ENCODE results near the gene RSPH1.
"Not testable (repeated sequence)": the region's sequence is repeated elsewhere in the genome, so short reads cannot be mapped to it uniquely, and the experiment has no call there.

Gene RSPH1

GRCh38 chr21:42474043-42474831 lies 21.8 kb downstream of the RSPH1 start:
- no peak overlapping the region for H3K4me3 ChIP-seq (ENCODE audit: low read length)
- DNase-seq (ENCODE audit: low read depth) = peak; percentile 88
- TF ChIP-seq CTCF (IDR thresholded peaks at IDR 0.05; ENCODE audit: insufficient read depth, low read depth, low read length, missing control alignments) = no peak

GRCh38 chr21:42473498-42474042 lies 22.5 kb downstream of the RSPH1 start:
- H3K4me3 ChIP-seq (ENCODE audit: low read length) = no peak overlapping the region
- no peak for DNase-seq (ENCODE audit: low read depth)
- no peak for TF ChIP-seq CTCF (IDR thresholded peaks at IDR 0.05; ENCODE audit: insufficient read depth, low read depth, low read length, missing control alignments)

- H3K4me3 ChIP-seq (ENCODE audit: low read length) = no peak overlapping the region
- no peak for TF ChIP-seq CTCF (IDR thresholded peaks at IDR 0.05; ENCODE audit: insufficient read depth, low read depth, low read length, missing control alignments)
- DNase-seq (ENCODE audit: low read depth) = no peak
Measured at GRCh38 chr21:42472521-42472920, 23.5 kb downstream of the RSPH1 start.

- no peak for TF ChIP-seq CTCF (IDR thresholded peaks at IDR 0.05; ENCODE audit: insufficient read depth, low read depth, low read length, missing control alignments)
Measured at GRCh38 chr21:42471716-42472330, 24.2 kb downstream of the RSPH1 start.

GRCh38 chr21:42471206-42471605 lies 24.8 kb downstream of the RSPH1 start:
- no peak for TF ChIP-seq CTCF (IDR thresholded peaks at IDR 0.05; ENCODE audit: insufficient read depth, low read depth, low read length, missing control alignments)
- H3K4me3 ChIP-seq (ENCODE audit: low read length) = no peak overlapping the region
- no peak for DNase-seq (ENCODE audit: low read depth)

More at GRCh38 chr21:42471716-42472330, 24.2 kb downstream of the RSPH1 start:
- DNase-seq (ENCODE audit: low read depth) = no peak
- H3K4me3 ChIP-seq (ENCODE audit: low read length) = no peak overlapping the region

- not testable (repeated sequence) for H3K4me3 ChIP-seq (ENCODE audit: low read length); DNase-seq (ENCODE audit: low read depth)
Measured at GRCh38 chr21:42469726-42470125, 26.3 kb downstream of the RSPH1 start.

- no peak for DNase-seq (ENCODE audit: low read depth)
- no peak for TF ChIP-seq CTCF (IDR thresholded peaks at IDR 0.05; ENCODE audit: insufficient read depth, low read depth, low read length, missing control alignments)
- no peak overlapping the region for H3K4me3 ChIP-seq (ENCODE audit: low read length)
Measured at GRCh38 chr21:42469272-42469671, 26.8 kb downstream of the RSPH1 start.

All from epithelial cell of esophagus (primary cell).